Stimulated activated naive CD4-positive, alpha-beta T cell treated with Interleukin-2 at 50 U/mL for 16 hours (primary cell): ENCODE measurements around the gene RNLS.

Source experiments
- DNase-seq: peaks from one replicate; lab custom pipeline; 2025; lab: John Stamatoyannopoulos, UW

The RNLS gene

DNA sequence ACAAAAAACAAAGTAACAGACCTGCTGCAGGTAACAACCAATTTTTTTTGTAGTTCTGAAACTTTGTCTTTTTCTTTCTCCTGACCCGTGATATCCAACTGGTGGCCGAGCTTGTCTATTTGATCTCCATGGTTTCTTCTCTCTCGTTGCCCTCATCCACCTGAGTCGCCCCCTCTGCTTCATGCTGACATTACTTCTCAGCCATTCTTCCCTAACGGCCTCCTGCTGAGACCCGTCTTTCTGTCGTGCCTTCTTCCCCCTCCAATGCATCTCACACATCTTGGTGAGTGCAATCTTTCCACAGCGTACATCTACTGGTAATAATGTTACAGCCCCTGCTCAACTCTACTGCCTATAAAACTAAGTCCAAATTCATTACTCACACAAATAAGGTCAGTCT, 352.9 kb downstream of the RNLS start:
- DNase-seq = no peak

DNA sequence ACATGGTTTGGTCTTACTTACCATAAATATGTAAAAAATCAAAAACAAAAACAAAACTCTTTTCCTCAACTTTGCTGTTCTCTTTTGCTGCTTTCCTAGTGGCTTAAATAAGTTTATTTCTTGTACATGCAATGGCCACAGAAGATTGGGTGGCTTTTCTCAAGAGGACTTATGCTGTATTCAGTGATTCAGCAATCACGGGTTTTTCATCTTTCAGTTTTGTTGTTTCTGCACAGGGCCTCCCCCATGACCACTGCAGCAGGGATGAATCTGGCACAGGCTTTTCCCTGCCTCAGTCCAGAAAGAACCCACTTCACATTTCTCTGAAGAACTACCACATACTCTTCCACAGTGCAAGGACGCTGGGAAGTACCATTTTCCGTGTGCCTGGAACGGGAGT, 355.0 kb downstream of the RNLS start:
- DNase-seq = no peak

DNA sequence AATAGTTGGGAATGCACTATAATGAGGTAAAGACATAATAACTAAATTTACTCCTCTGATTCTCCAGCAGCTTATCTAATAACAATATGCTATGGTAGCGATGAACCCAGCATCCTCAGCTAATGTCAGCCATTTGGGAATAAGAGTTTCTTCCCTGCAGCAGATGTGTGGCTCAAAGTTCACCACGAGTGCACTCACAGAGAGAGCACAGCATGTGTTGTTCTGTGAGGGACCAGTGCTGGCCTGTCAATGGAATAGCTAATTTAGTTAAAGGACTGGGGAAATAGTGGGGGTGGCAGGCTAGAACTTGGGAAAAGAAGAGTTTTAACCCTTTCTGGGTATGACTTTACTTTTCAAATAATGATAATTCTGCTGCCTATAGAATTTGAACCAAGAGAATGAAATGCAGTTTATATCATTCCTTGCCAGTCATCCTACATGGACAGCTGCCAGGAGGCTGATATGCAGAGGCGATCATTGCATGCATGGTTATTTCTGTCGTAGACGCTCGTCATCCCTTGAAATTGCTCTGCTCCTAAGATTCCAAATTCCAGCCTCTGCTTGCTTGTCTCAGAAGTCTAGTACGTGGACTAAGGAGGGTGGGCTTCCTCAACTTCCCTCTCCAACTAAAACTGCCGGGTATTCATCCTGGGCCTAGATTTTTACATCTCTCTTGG, 355.6 kb downstream of the RNLS start:
- no peak for DNase-seq

DNA sequence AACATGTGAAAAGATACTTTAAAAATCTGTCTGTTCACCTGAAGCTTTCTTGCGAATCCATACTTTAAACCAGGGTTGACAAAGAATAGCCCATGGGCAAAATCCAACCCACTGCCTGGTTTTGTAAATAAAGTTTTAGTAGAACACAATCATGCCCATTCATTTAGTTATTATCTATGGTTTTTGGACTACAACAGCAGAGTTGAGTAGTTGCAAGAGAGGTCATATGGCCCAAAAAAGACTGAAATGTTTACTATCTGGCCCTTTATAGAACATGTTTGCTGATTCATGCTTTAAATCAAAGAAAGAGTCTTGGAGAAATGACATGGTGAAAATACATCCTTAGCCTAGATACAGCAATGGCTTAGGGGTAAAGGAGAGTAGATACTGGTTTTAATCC, 356.2 kb downstream of the RNLS start:
- DNase-seq = no peak

DNA sequence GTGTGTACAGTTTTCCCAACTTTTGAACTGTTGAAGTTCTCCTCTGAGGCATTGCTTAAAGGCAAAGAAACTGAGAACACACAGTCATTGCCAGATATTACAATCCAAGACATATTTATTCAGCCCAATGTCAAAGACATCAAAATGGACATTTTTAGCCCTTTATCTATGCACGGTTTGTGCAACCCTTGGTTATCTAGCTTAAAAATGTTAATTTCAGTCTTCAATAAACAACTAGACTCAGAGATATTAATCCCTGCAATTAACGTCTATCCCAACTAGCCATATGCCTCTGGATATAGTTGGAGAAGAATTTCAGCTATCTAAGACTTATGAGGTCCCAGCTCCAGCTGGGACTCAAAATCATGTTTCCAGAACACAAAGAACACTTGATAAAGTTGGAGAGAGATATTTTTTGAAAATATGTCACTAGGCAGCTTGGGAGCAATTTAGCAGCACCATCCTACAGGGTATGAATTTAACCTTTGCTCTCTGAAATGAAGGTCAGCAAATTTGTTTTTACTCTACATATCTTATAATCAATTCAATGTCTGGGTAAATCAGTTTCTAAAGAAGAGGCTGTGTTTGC, 357.0 kb downstream of the RNLS start:
- DNase-seq = no peak
